ENCODE data around the gene PSAPL1.

Gene PSAPL1

GRCh38 chr4:7433376-7434140 is 1.2 kb downstream of the PSAPL1 start:
- no peak overlapping the region for H3K4me3 ChIP-seq (ENCODE audit: low read length in 2 of 2)
- no peaks in the 10 kb centered on the region for H3K36me3 ChIP-seq (ENCODE audit: control insufficient read depth in 2 of 2, insufficient read depth in 2 of 2, low read length in 2 of 2)
- H3K9me3 ChIP-seq (ENCODE audit: control insufficient read depth in 2 of 2, low read length in 2 of 2) = no peaks in the 10 kb centered on the region
- no peaks in the 10 kb centered on the region for H3K27me3 ChIP-seq (ENCODE audit: control insufficient read depth in 2 of 2, insufficient read depth in 2 of 2, low read length in 2 of 2)
- H3K4me1 ChIP-seq (ENCODE audit: control insufficient read depth in 2 of 2, insufficient read depth in 2 of 2, low read length in 2 of 2) = no peaks in the 10 kb centered on the region
- H3K9ac ChIP-seq (ENCODE audit: low read depth in 1 of 2, low read length in 2 of 2) = no peak overlapping the region
- no peak overlapping the region for H3K27ac ChIP-seq (ENCODE audit: low read depth in 2 of 2, low read length in 2 of 2)

DNA sequence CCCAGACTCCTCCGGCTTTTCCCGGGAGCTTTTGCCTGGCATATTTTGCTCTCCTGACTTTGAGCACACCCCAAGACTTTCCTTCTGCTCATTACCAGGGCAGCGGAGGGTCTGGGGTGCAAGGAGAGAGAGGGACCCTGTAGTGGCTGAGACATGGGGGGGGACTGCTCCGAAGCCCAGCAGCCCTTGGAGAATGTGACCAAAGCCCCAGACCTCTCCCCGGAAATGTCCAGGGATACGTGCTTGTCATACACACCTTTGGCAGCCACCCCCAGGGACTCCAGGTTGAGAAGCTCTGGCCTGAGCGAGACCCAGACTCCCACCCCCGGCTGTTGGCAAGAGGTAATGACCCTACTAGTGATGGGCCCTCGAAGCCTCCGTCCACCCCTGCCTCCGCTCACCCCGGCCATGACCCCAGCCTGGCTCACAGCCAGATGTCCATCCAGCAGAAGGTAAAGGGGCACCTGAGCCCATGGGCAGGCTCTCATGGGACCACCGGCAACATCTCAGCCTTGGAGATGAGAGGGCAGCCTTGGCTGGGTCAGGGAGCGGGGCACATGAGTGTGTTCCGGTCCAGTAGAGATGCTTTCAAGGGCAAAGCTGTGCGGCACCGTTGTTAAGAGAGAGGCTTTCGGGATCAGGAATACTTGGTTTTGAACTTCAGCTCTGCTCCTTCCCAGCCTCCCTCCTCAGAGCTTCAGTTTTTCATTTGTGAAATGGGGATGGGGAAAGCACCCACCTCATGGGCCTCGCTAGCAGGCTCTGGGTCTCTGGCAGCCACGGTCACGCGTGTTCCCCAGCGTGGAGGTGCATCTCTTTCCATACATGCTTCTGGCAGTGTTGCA is 2.0 kb downstream of the PSAPL1 start:
- Histone ChIP-seq H3K9me3 (ENCODE audit: control insufficient read depth in 2 of 2, low read length in 2 of 2) (no peaks in the 10 kb centered on the region), H3K27ac (ENCODE audit: low read depth in 2 of 2, low read length in 2 of 2) (no peak overlapping the region), H3K9ac (ENCODE audit: low read depth in 1 of 2, low read length in 2 of 2) (no peak overlapping the region), H3K4me3 (ENCODE audit: low read length in 2 of 2) (no peak overlapping the region), H3K27me3 (ENCODE audit: control insufficient read depth in 2 of 2, insufficient read depth in 2 of 2, low read length in 2 of 2) (no peaks in the 10 kb centered on the region), H3K36me3 (ENCODE audit: control insufficient read depth in 2 of 2, insufficient read depth in 2 of 2, low read length in 2 of 2) (no peaks in the 10 kb centered on the region), H3K4me1 (ENCODE audit: control insufficient read depth in 2 of 2, insufficient read depth in 2 of 2, low read length in 2 of 2) (no peaks in the 10 kb centered on the region)

DNA sequence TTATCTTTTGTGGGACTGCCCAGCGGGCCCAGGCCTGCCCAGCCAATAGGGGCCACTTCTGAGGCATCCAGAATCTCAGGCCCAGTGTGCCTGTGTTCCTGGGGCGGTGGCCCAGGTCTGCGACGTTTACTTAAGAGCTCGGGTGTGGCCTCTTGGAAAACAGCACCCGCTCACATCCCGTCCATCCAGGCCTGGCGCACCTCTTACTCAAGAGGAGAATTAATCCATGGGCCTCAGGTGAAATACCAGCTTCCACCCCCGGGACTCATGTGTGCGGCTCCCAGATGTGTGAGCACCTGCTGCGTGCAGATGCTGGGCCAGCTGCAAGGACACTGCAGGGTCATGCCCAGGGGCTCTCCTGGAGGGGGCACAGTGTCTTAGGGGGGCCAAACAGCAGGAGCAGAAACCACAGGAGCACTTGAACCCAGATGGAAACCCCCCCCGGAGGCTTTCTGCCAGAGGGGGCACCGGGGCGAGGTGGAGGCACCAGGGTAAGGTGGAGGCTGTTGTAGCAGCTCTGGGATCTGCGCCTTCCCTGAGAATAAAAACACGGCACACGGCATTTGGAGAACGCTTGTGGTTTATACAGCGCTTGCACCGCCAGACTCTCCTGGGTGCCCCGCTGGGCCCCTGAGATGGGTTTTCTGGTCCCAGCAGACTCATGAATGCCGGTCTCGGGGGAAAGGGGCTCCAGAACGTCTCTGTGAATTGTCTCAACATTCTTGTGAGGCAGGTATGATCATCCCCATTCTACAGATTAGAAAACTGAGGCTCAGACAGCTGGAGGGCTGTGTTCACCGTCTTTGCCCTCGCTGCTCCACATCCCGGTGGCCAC is 2.8 kb downstream of the PSAPL1 start:
- no peaks in the 10 kb centered on the region for H3K36me3 ChIP-seq (ENCODE audit: control insufficient read depth in 2 of 2, insufficient read depth in 2 of 2, low read length in 2 of 2)
- H3K27me3 ChIP-seq (ENCODE audit: control insufficient read depth in 2 of 2, insufficient read depth in 2 of 2, low read length in 2 of 2) = no peaks in the 10 kb centered on the region
- no peak overlapping the region for H3K4me3 ChIP-seq (ENCODE audit: low read length in 2 of 2)
- H3K9ac ChIP-seq (ENCODE audit: low read depth in 1 of 2, low read length in 2 of 2) = no peak overlapping the region
- no peak overlapping the region for H3K27ac ChIP-seq (ENCODE audit: low read depth in 2 of 2, low read length in 2 of 2)
- H3K9me3 ChIP-seq (ENCODE audit: control insufficient read depth in 2 of 2, low read length in 2 of 2) = no peaks in the 10 kb centered on the region
- no peaks in the 10 kb centered on the region for H3K4me1 ChIP-seq (ENCODE audit: control insufficient read depth in 2 of 2, insufficient read depth in 2 of 2, low read length in 2 of 2)

DNA sequence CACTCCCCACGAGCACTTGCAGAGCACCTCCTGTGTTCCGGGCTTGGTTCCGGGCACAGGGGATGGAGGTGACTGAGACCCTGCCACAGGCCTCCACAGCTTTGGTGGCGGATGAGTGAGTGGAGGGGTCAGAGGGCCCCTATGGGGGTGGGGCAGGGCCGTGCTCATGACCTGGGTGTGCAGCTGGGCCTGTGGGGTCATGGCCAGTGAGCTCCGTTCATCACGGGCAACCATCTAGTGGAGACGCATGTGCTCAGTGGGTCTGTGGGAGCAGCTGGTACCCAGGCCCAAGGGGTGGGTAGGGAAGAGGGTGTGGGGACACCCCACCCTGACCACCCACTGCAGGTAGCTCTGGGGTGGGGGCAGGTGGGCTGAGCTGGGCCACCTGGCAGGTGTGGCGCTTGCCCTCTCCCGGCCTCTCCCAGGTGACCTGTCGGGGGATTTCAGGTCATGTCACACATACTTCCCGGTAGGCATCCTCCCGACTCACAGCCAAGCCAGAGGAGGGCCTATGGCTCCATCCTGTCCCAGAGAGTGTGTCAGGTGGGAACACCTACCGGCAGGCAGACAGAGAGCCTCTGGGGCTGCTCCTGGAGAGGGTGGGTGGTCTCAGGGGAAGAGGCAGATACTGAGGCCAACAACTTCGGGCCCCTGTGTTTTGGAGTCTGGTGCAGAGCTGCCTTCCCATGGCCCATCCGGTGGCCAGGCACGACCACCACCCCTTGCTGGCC is 3.6 kb downstream of the PSAPL1 start:
- Histone ChIP-seq H3K27ac (ENCODE audit: low read depth in 2 of 2, low read length in 2 of 2) (no peak overlapping the region), H3K27me3 (ENCODE audit: control insufficient read depth in 2 of 2, insufficient read depth in 2 of 2, low read length in 2 of 2) (no peaks in the 10 kb centered on the region), H3K9ac (ENCODE audit: low read depth in 1 of 2, low read length in 2 of 2) (no peak overlapping the region), H3K4me3 (ENCODE audit: low read length in 2 of 2) (no peak overlapping the region), H3K9me3 (ENCODE audit: control insufficient read depth in 2 of 2, low read length in 2 of 2) (no peaks in the 10 kb centered on the region), H3K36me3 (ENCODE audit: control insufficient read depth in 2 of 2, insufficient read depth in 2 of 2, low read length in 2 of 2) (no peaks in the 10 kb centered on the region), H3K4me1 (ENCODE audit: control insufficient read depth in 2 of 2, insufficient read depth in 2 of 2, low read length in 2 of 2) (no peaks in the 10 kb centered on the region)

- no peaks in the 10 kb centered on the region for H3K9me3 ChIP-seq (ENCODE audit: control insufficient read depth in 2 of 2, low read length in 2 of 2)
- no peak overlapping the region for H3K27ac ChIP-seq (ENCODE audit: low read depth in 2 of 2, low read length in 2 of 2)
- no peaks in the 10 kb centered on the region for H3K4me1 ChIP-seq (ENCODE audit: control insufficient read depth in 2 of 2, insufficient read depth in 2 of 2, low read length in 2 of 2)
- no peak overlapping the region for H3K9ac ChIP-seq (ENCODE audit: low read depth in 1 of 2, low read length in 2 of 2)
- no peaks in the 10 kb centered on the region for H3K27me3 ChIP-seq (ENCODE audit: control insufficient read depth in 2 of 2, insufficient read depth in 2 of 2, low read length in 2 of 2)
- H3K4me3 ChIP-seq (ENCODE audit: low read length in 2 of 2) = no peak overlapping the region
- H3K36me3 ChIP-seq (ENCODE audit: control insufficient read depth in 2 of 2, insufficient read depth in 2 of 2, low read length in 2 of 2) = no peaks in the 10 kb centered on the region
Observed at GRCh38 chr4:7430368-7430964, 4.3 kb downstream of the PSAPL1 start.

DNA sequence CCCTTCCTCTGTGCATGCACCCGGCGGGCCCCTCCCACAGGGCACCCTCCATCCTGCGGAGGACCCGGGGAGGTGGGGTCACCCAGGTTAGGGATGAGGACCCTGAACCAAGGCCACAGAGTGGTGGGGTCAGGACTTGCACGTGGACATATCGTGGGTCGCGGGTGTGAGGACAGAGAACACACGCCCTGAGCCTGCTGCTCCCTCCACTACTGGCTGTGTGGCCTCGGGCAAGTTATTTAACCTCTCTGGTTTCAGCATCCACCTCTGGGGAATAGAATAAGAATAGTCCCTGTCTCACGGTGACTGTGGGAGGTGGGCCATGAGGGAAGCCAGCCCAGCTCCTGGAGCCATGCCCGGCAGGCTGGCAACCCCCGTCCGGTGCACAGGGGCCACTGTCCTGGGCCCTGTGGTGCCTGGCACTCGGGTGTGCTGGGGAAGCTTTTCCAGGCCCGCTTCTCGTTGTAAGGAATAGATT is 5.1 kb downstream of the PSAPL1 start:
- Histone ChIP-seq H3K9me3 (ENCODE audit: control insufficient read depth in 2 of 2, low read length in 2 of 2) (no peaks in the 10 kb centered on the region), H3K36me3 (ENCODE audit: control insufficient read depth in 2 of 2, insufficient read depth in 2 of 2, low read length in 2 of 2) (no peaks in the 10 kb centered on the region), H3K4me3 (ENCODE audit: low read length in 2 of 2) (no peak overlapping the region), H3K27ac (ENCODE audit: low read depth in 2 of 2, low read length in 2 of 2) (no peak overlapping the region), H3K27me3 (ENCODE audit: control insufficient read depth in 2 of 2, insufficient read depth in 2 of 2, low read length in 2 of 2) (no peaks in the 10 kb centered on the region), H3K4me1 (ENCODE audit: control insufficient read depth in 2 of 2, insufficient read depth in 2 of 2, low read length in 2 of 2) (no peaks in the 10 kb centered on the region), H3K9ac (ENCODE audit: low read depth in 1 of 2, low read length in 2 of 2) (no peak overlapping the region)

DNA sequence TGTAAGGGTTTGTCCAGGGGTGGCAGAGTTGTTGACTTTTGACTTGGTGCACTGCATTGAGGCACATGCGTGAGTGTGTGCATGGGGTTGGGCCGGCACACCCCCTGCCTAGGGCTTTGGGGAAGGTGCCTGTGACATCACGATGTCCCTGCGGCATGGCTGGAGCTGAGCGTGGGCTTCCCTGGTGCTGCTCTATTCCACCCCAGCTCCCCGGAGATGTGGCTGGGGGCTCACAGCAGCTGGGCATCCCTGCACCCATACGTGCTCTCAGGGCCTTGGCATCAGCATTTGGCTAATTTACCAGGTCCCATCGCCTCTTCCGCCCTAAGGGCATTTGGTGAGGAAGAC is 5.7 kb downstream of the PSAPL1 start:
- Histone ChIP-seq H3K9me3 (ENCODE audit: control insufficient read depth in 2 of 2, low read length in 2 of 2) (no peaks in the 10 kb centered on the region), H3K4me3 (ENCODE audit: low read length in 2 of 2) (no peak overlapping the region)

GRCh38 chr4:7428261-7429068 is 6.3 kb downstream of the PSAPL1 start:
- no peaks in the 10 kb centered on the region for H3K4me1 ChIP-seq (ENCODE audit: control insufficient read depth in 2 of 2, insufficient read depth in 2 of 2, low read length in 2 of 2)
- no peaks in the 10 kb centered on the region for H3K27me3 ChIP-seq (ENCODE audit: control insufficient read depth in 2 of 2, insufficient read depth in 2 of 2, low read length in 2 of 2)
- no peak overlapping the region for H3K9ac ChIP-seq (ENCODE audit: low read depth in 1 of 2, low read length in 2 of 2)
- no peaks in the 10 kb centered on the region for H3K9me3 ChIP-seq (ENCODE audit: control insufficient read depth in 2 of 2, low read length in 2 of 2)
- no peaks in the 10 kb centered on the region for H3K36me3 ChIP-seq (ENCODE audit: control insufficient read depth in 2 of 2, insufficient read depth in 2 of 2, low read length in 2 of 2)
- H3K4me3 ChIP-seq (ENCODE audit: low read length in 2 of 2) = no peak overlapping the region
- no peak overlapping the region for H3K27ac ChIP-seq (ENCODE audit: low read depth in 2 of 2, low read length in 2 of 2)

More for the DNA sequence above, 5.7 kb downstream of the PSAPL1 start:
- no peak overlapping the region for H3K9ac ChIP-seq (ENCODE audit: low read depth in 1 of 2, low read length in 2 of 2)
- no peak overlapping the region for H3K27ac ChIP-seq (ENCODE audit: low read depth in 2 of 2, low read length in 2 of 2)
- no peaks in the 10 kb centered on the region for H3K4me1 ChIP-seq (ENCODE audit: control insufficient read depth in 2 of 2, insufficient read depth in 2 of 2, low read length in 2 of 2)
- H3K27me3 ChIP-seq (ENCODE audit: control insufficient read depth in 2 of 2, insufficient read depth in 2 of 2, low read length in 2 of 2) = no peaks in the 10 kb centered on the region
- H3K36me3 ChIP-seq (ENCODE audit: control insufficient read depth in 2 of 2, insufficient read depth in 2 of 2, low read length in 2 of 2) = no peaks in the 10 kb centered on the region

GRCh38 chr4:7427831-7428260 is 6.9 kb downstream of the PSAPL1 start:
- Histone ChIP-seq H3K27me3 (ENCODE audit: control insufficient read depth in 2 of 2, insufficient read depth in 2 of 2, low read length in 2 of 2) (no peaks in the 10 kb centered on the region), H3K27ac (ENCODE audit: low read depth in 2 of 2, low read length in 2 of 2) (no peak overlapping the region), H3K9me3 (ENCODE audit: control insufficient read depth in 2 of 2, low read length in 2 of 2) (no peaks in the 10 kb centered on the region), H3K4me1 (ENCODE audit: control insufficient read depth in 2 of 2, insufficient read depth in 2 of 2, low read length in 2 of 2) (no peaks in the 10 kb centered on the region), H3K9ac (ENCODE audit: low read depth in 1 of 2, low read length in 2 of 2) (no peak overlapping the region), H3K36me3 (ENCODE audit: control insufficient read depth in 2 of 2, insufficient read depth in 2 of 2, low read length in 2 of 2) (no peaks in the 10 kb centered on the region), H3K4me3 (ENCODE audit: low read length in 2 of 2) (no peak overlapping the region)

All from mucosa of rectum (tissue), 2 donors.